ENCODE results near the gene SHROOM3.

SHROOM3 gene

GRCh38 chr4:76572224-76572623 lies 137.2 kb downstream of the SHROOM3 start:
- DNase-seq = no peak

GRCh38 chr4:76576824-76577223 lies 141.8 kb downstream of the SHROOM3 start:
- DNase-seq = no peak

- no peak for DNase-seq
These were observed 143.1 kb downstream of the SHROOM3 start for GRCh38 chr4:76578002-76578560.

GRCh38 chr4:76579596-76580375 lies 144.8 kb downstream of the SHROOM3 start:
- no peak for DNase-seq

GRCh38 chr4:76581077-76581962 lies 146.3 kb downstream of the SHROOM3 start:
- no peak for DNase-seq

GRCh38 chr4:76582074-76582816 lies 147.2 kb downstream of the SHROOM3 start:
- no peak for DNase-seq

GRCh38 chr4:76582817-76583087 lies 147.7 kb downstream of the SHROOM3 start:
- DNase-seq = no peak

GRCh38 chr4:76584241-76585152 lies 149.5 kb downstream of the SHROOM3 start:
- no peak for DNase-seq

GRCh38 chr4:76585272-76585671 lies 150.2 kb downstream of the SHROOM3 start:
- DNase-seq = no peak

- DNase-seq = no peak
These were observed 150.9 kb downstream of the SHROOM3 start for GRCh38 chr4:76585897-76586360.

- DNase-seq = no peak
These were observed 153.2 kb downstream of the SHROOM3 start for GRCh38 chr4:76588274-76588673.

GRCh38 chr4:76589402-76589801 lies 154.4 kb downstream of the SHROOM3 start:
- no peak for DNase-seq

- no peak for DNase-seq
These were observed 155.1 kb downstream of the SHROOM3 start for GRCh38 chr4:76589872-76590797.

- DNase-seq = no peak
These were observed 155.8 kb downstream of the SHROOM3 start for GRCh38 chr4:76590798-76591281.

- DNase-seq = no peak
These were observed 157.0 kb downstream of the SHROOM3 start for GRCh38 chr4:76591992-76592391.

- no peak for DNase-seq
These were observed 157.4 kb downstream of the SHROOM3 start for GRCh38 chr4:76592460-76592859.

- DNase-seq = no peak
These were observed 159.1 kb downstream of the SHROOM3 start for GRCh38 chr4:76594173-76594572.

- DNase-seq = no peak
These were observed 160.4 kb downstream of the SHROOM3 start for GRCh38 chr4:76595435-76595834.

GRCh38 chr4:76596713-76597112 lies 161.7 kb downstream of the SHROOM3 start:
- DNase-seq = no peak

- DNase-seq = no peak
These were observed 162.5 kb downstream of the SHROOM3 start for GRCh38 chr4:76597423-76597979.

Measured in Kasumi-1 (cell line).